T-helper 2 cell treated with Interferon-gamma antibody and Interleukin-4, amounts not matched to agents 100 ng/mL and 5 ng/mL, for 36 hours (primary cell): ENCODE data around the gene SARDH. TPM values are rescaled to one million over a fixed set of nuclear protein-coding genes. Genes with fewer than 3 reads are reported as not detected.

ENCODE experiments used
- intact Hi-C: fragments of 100-400 bp; cut with micrococcal nuclease; formaldehyde crosslinking; loops from one replicate; pipeline ENCODE4 v1.15.1; 2023
- total RNA-seq: library from RNA; stranded (reverse); gene quantifications from 2 replicates; pipeline ENCODE4 v1.2.3, GENCODE V29; 2022

Gene SARDH
- total RNA-seq, 1 donor from 2014 or later, result 0.68 TPM

GRCh38 chr9:133716564-133717112 lies 21.5 kb downstream of the SARDH start:
- intact Hi-C loops, result no loop called here

- intact Hi-C loops, result no loop called here
These were observed 22.1 kb downstream of the SARDH start for GRCh38 chr9:133715866-133716563.

GRCh38 chr9:133715295-133715865 lies 22.8 kb downstream of the SARDH start:
- intact Hi-C loops, result no loop called here

GRCh38 chr9:133714606-133715294 lies 23.4 kb downstream of the SARDH start:
- intact Hi-C loops, result no loop called here

GRCh38 chr9:133713960-133714495 lies 24.1 kb downstream of the SARDH start:
- intact Hi-C loops, result no loop called here

GRCh38 chr9:133713150-133713959 lies 24.8 kb downstream of the SARDH start:
- intact Hi-C loops, result no loop called here

- intact Hi-C loops, result no loop called here
These were observed 25.7 kb downstream of the SARDH start for GRCh38 chr9:133712221-133713100.

GRCh38 chr9:133711428-133712220 lies 26.5 kb downstream of the SARDH start:
- intact Hi-C loops, result no loop called here

GRCh38 chr9:133710661-133711427 lies 27.3 kb downstream of the SARDH start:
- intact Hi-C loops, result no loop called here

- intact Hi-C loops, result no loop called here
These were observed 28.2 kb downstream of the SARDH start for GRCh38 chr9:133709691-133710571.

GRCh38 chr9:133709015-133709611 lies 29.0 kb downstream of the SARDH start:
- intact Hi-C loops, result no loop called here

GRCh38 chr9:133708246-133709014 lies 29.7 kb downstream of the SARDH start:
- intact Hi-C loops, result no loop called here

- intact Hi-C loops, result no loop called here
These were observed 30.3 kb downstream of the SARDH start for GRCh38 chr9:133707763-133708245.

GRCh38 chr9:133707065-133707762 lies 30.9 kb downstream of the SARDH start:
- intact Hi-C loops, result no loop called here

GRCh38 chr9:133706307-133707050 lies 31.7 kb downstream of the SARDH start:
- intact Hi-C loops, result no loop called here
